HCT116 (cell line): ENCODE results near the gene SPACA1. TPM values are rescaled to one million over a fixed set of nuclear protein-coding genes. Genes with fewer than 3 reads are reported as not detected.

Source experiments
- ATAC-seq: fragments of 200-7000 bp; cut with Tn5 transposase; 2 replicates; pipeline ENCODE4 v1.9.1; 2020; ENCODE audit warnings: mild to moderate bottlenecking, moderate library complexity
- BruUV-seq: library from RNA; stranded (reverse); fragments of 400-500 nt; replicated peaks from 2 replicates; lab custom pipeline; 2021; lab: Mats Ljungman, UMichigan
- CTCF ChIA-PET: fragments of 300-600 bp; sonication (Branson Sonifier 250); formaldehyde crosslinking; loops from one replicate; lab custom pipeline; 2021; ENCODE audit warnings: antibody characterized with exemption; lab: Charles Lee
- POLR2A ChIA-PET: fragments of 300-600, 350-600 bp; sonication (Branson Sonifier 250); formaldehyde crosslinking; loops from one replicate; lab custom pipeline; 2021; ENCODE audit warnings: antibody characterized with exemption; lab: Charles Lee
- RAD21 ChIA-PET, 2 experiments: fragments of 300-600 bp; sonication (Branson Sonifier 250); formaldehyde crosslinking; loops; one replicate each; lab custom pipeline; 2023; ENCODE audit warnings: low total read pairs in 2 of 2; ENCODE audit not compliant: uncharacterized antibody in 2 of 2, unreplicated experiment in 2 of 2, low non-redundant PET in 1 of 2; lab: Charles Lee
- DNase-seq: peaks from one replicate; pipeline ENCODE4 v3.0.0-alpha.2; 2010; ENCODE audit warnings: low read depth, low spot score
- H2AFZ ChIP-seq: fragments of 200-600 bp; shearing (Covaris generic), sonication (generic); 2 replicates; pipeline ENCODE4 v1.6.1; 2017; ENCODE audit warnings: low read depth, mixed run types, mixed read lengths, antibody characterized with exemption, low read length; ENCODE audit not compliant: poor library complexity, severe bottlenecking
- H3K27ac ChIP-seq: 2 replicates; pipeline ENCODE4 v1.5.1; 2012; ENCODE audit warnings: low read depth, low read length
- H3K27me3 ChIP-seq: fragments of 200-600 bp; sonication (generic); 2 replicates; pipeline ENCODE4 v1.6.1; 2016; ENCODE audit warnings: mixed run types, low read length, mixed read lengths; ENCODE audit not compliant: insufficient read depth
- H3K36me3 ChIP-seq, 2 experiments: fragments of 200-500 bp in 1 of 2; fragments of 200-600 bp in 1 of 2; sonication (Bioruptor generic) in 1 of 2; sonication (generic) in 1 of 2; 2 replicates each; pipeline versions ENCODE4 v1.5.1 to v1.6.1; 2014 to 2016; ENCODE audit warnings: low read length in 2 of 2, inconsistent platforms in 1 of 2, mixed read lengths in 1 of 2, mixed run types in 1 of 2; ENCODE audit not compliant: insufficient read depth in 2 of 2, control insufficient read depth in 1 of 2
- H3K4me1 ChIP-seq, 2 experiments: fragments of 200-600 bp in 1 of 2; sonication (generic) in 1 of 2; 2 replicates each; pipeline versions ENCODE4 v1.5.1 to v1.6.1; 2012 to 2017; ENCODE audit warnings: low read length in 2 of 2, inconsistent platforms in 1 of 2, mild to moderate bottlenecking in 1 of 2, mixed read lengths in 1 of 2, mixed run types in 1 of 2, moderate library complexity in 1 of 2; ENCODE audit not compliant: insufficient read depth in 2 of 2, control insufficient read depth in 1 of 2
- H3K4me2 ChIP-seq: fragments of 200-600 bp; sonication (generic); 2 replicates; pipeline ENCODE4 v1.6.1; 2017; ENCODE audit warnings: mixed run types, low read length, mixed read lengths
- H3K4me3 ChIP-seq, 2 experiments: fragments of 200-600 bp in 1 of 2; sonication (generic) in 1 of 2; replicated peaks in 1 of 2; 2 replicates each; pipeline ENCODE4 v1.5.1; 2011 to 2016; ENCODE audit warnings: low read length in 2 of 2, control low read depth in 1 of 2, low read depth in 1 of 2, mild to moderate bottlenecking in 1 of 2, mixed read lengths in 1 of 2, mixed run types in 1 of 2
- H3K79me2 ChIP-seq: fragments of 200-600 bp; sonication (generic); 2 replicates; pipeline ENCODE4 v1.6.1; 2017; ENCODE audit warnings: mild to moderate bottlenecking, mixed run types, low read length, moderate library complexity, mixed read lengths; ENCODE audit not compliant: insufficient read depth
- H3K9ac ChIP-seq: fragments of 200-600 bp; sonication (generic); 2 replicates; pipeline ENCODE4 v1.6.1; 2016; ENCODE audit warnings: low read length, mixed read lengths
- H3K9me2 ChIP-seq: fragments of 200-600 bp; sonication (generic), shearing (Covaris generic); 2 replicates; pipeline ENCODE4 v1.6.1; 2017; ENCODE audit warnings: mixed run types, mild to moderate bottlenecking, moderate library complexity; ENCODE audit not compliant: insufficient read depth
- H3K9me3 ChIP-seq, 2 experiments: fragments of 200-500 bp in 1 of 2; fragments of 200-600 bp in 1 of 2; sonication (Bioruptor generic) in 1 of 2; sonication (generic) in 1 of 2; 2 replicates each; pipeline ENCODE4 v1.6.1; 2014 to 2017; ENCODE audit warnings: low read length in 2 of 2, mixed read lengths in 2 of 2, inconsistent platforms in 1 of 2, low read depth in 1 of 2, mild to moderate bottlenecking in 1 of 2, mixed run types in 1 of 2, moderate library complexity in 1 of 2; ENCODE audit not compliant: control insufficient read depth in 1 of 2, insufficient read depth in 1 of 2
- H4K20me1 ChIP-seq: fragments of 200-600 bp; sonication (generic), shearing (Covaris generic); 2 replicates; pipeline ENCODE4 v1.6.1; 2017; ENCODE audit warnings: mixed run types, mild to moderate bottlenecking, moderate library complexity; ENCODE audit not compliant: insufficient read depth
- CBX3 ChIP-seq: IDR thresholded peaks from 2 replicates; pipeline ENCODE4 v1.6.1; 2012; ENCODE audit warnings: low read depth
- CEBPB ChIP-seq: IDR thresholded peaks from 2 replicates; pipeline ENCODE4 v1.6.1; 2012; ENCODE audit warnings: low read depth
- EGR1 ChIP-seq: IDR thresholded peaks from 2 replicates; pipeline ENCODE4 v1.6.1; 2012; ENCODE audit warnings: low read depth
- ELF1 ChIP-seq: IDR thresholded peaks from 2 replicates; pipeline ENCODE4 v1.6.1; 2012; ENCODE audit warnings: low read depth, borderline replicate concordance
- EZH2 ChIP-seq: fragments of 200-600 bp; sonication (generic); IDR thresholded peaks from 2 replicates; pipeline ENCODE4 v1.6.1; 2017; ENCODE audit warnings: antibody characterized with exemption, mixed run types
- EZH2phosphoT487 ChIP-seq: fragments of 200-600 bp; IDR thresholded peaks from 2 replicates; pipeline ENCODE4 v1.6.1; 2018; ENCODE audit warnings: antibody characterized with exemption, borderline replicate concordance
- JUND ChIP-seq: IDR thresholded peaks from 2 replicates; pipeline ENCODE4 v1.6.1; 2012
- POLR2A ChIP-seq: IDR thresholded peaks from 2 replicates; pipeline ENCODE4 v1.7.0; 2011; ENCODE audit warnings: borderline replicate concordance; ENCODE audit not compliant: insufficient read depth, insufficient read length; ENCODE audit errors: extremely low read depth
- RAD21 ChIP-seq: IDR thresholded peaks from 2 replicates; pipeline ENCODE4 v1.6.1; 2012; ENCODE audit warnings: low read depth, mild to moderate bottlenecking
- SRF ChIP-seq: IDR thresholded peaks from 2 replicates; pipeline ENCODE4 v1.6.1; 2012; ENCODE audit warnings: low read depth
- TCF7L2 ChIP-seq: IDR thresholded peaks from 2 replicates; pipeline ENCODE4 v1.7.0; 2011; ENCODE audit warnings: borderline replicate concordance, inconsistent platforms; ENCODE audit not compliant: insufficient read depth, insufficient read length; ENCODE audit errors: extremely low read depth
- ZFX ChIP-seq: fragments of 450-650 bp; IDR thresholded peaks from 2 replicates; pipeline ENCODE4 v1.6.1; 2017
- ZNF274 ChIP-seq: fragments of 200-500 bp; sonication (Bioruptor generic); IDR thresholded peaks from 2 replicates; pipeline ENCODE4 v1.6.1; 2014; ENCODE audit warnings: mild to moderate bottlenecking, low read depth, low read length, inconsistent platforms
- intact Hi-C: fragments of 100-400 bp; cut with micrococcal nuclease; formaldehyde crosslinking; loops from 2 replicates; pipeline ENCODE4 v1.10.0; 2022
- total RNA-seq: library from RNA; stranded (reverse); gene quantifications from one replicate; pipeline ENCODE4 v1.2.1, GENCODE V29; 2021; ENCODE audit not compliant: unreplicated experiment
- TF ChIP-seq, protein P1 (sequence below), 3 experiments: fragments of 200-600 bp in 1 of 3; sonication (generic) in 1 of 3; IDR thresholded peaks in 2 of 3; conservative IDR thresholded peaks in 1 of 3; 2 replicates each; pipeline ENCODE4 v1.5.1; 2012 to 2017; ENCODE audit warnings: low read depth in 2 of 3, low read length in 2 of 3, antibody characterized with exemption in 1 of 3, borderline replicate concordance in 1 of 3, control low read depth in 1 of 3, mild to moderate bottlenecking in 1 of 3, mixed read lengths in 1 of 3, mixed run types in 1 of 3, moderate library complexity in 1 of 3; ENCODE audit not compliant: insufficient read depth in 1 of 3
- TF ChIP-seq, protein P2 (sequence below): IDR thresholded peaks from 2 replicates; pipeline ENCODE4 v1.6.1; 2012
- TF ChIP-seq, protein P3 (sequence below): IDR thresholded peaks from 2 replicates; pipeline ENCODE4 v1.6.1; 2012
- TF ChIP-seq, protein P4 (sequence below): IDR thresholded peaks from 2 replicates; pipeline ENCODE4 v1.6.1; 2012; ENCODE audit warnings: low read depth

Gene SPACA1
- total RNA-seq, 1 experiment from 2014 or later = not detected

DNA sequence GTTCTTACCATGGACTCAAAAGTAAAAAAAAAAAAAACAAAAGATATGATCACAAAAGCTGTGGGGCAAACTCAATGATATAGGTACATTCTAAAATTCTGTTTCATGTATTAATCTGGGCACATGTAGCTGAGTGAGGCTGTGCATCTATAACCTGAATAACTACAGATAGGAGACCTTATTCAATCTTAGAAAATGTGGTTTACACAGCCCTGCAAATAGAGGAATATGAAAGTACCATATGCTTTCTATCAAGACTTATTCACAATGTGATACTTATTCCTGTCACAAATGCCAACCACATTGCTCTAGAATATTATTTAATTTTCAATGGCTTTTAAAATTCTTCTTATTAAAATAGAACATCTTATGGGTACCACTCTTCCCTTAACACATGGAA is 3.1 kb upstream of the SPACA1 start:
- intact Hi-C loops = no loop called here
- DNase-seq = no peak
- Histone ChIP-seq H3K36me3 (no peaks in the 10 kb centered on the region), H3K4me2 (no peak overlapping the region), H4K20me1 (no peaks in the 10 kb centered on the region), H2AFZ (no peak overlapping the region), H3K27ac (no peak overlapping the region), H3K4me1 (no peaks in the 10 kb centered on the region), H3K9ac (no peak overlapping the region), H3K4me3 (no peak overlapping the region), H3K79me2 (no peaks in the 10 kb centered on the region), H3K9me3 (no peaks in the 10 kb centered on the region), H3K9me2 (no peaks in the 10 kb centered on the region), H3K27me3 (peaks cover 17% of the 10 kb centered on the region)
- RAD21 ChIA-PET = no interaction called here
- POLR2A ChIA-PET = no interaction called here
- no TSS peak for BruUV-seq
- TF ChIP-seq POLR2A (no peak), CBX3 (no peak)
- CTCF ChIA-PET = no interaction called here
- no peak for ATAC-seq

DNA sequence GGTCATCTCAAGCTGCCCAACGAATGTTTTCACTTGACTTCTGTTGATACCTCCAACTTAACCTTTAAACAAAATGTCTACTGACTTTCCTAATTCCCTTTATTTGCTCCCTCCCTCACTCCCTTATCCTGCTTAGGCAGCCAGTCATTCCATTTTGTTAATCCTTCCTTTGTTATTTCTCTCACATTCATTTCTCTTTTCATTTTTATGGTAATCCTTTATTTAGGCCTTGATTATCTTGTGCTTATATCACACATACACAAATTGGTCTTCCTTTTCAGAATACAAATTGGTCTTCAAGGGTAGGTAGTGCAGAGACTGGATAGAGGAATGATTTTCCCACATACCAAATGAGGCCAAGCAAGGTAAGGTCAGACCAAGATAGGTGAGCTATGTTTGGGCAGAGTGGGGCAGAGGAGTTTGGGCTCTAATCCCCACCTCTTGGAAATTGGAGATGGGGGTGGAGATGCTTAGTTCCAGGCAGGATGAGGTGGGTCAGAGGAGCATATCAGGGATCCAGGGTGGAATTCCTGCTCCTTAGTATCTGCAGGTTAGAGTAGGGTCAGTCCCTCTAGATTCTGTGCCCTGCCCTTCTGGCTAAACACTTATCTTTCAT is 2.0 kb upstream of the SPACA1 start:
- no peaks in the 10 kb centered on the region for H4K20me1 ChIP-seq
- H3K36me3 ChIP-seq = no peaks in the 10 kb centered on the region
- CTCF ChIA-PET = no interaction called here
- no peak overlapping the region for H3K4me2 ChIP-seq
- intact Hi-C loops = no loop called here
- H3K27me3 ChIP-seq = peaks cover 21% of the 10 kb centered on the region
- no peak overlapping the region for H2AFZ ChIP-seq
- no peaks in the 10 kb centered on the region for H3K79me2 ChIP-seq
- DNase-seq (no peak), ATAC-seq (no peak)
- no TSS peak for BruUV-seq
- no peaks in the 10 kb centered on the region for H3K9me3 ChIP-seq
- no peaks in the 10 kb centered on the region for H3K4me1 ChIP-seq
- no peaks in the 10 kb centered on the region for H3K9me2 ChIP-seq
- no peak overlapping the region for H3K27ac ChIP-seq
- H3K9ac ChIP-seq = no peak overlapping the region
- POLR2A ChIA-PET = no interaction called here
- no peak overlapping the region for H3K4me3 ChIP-seq
- RAD21 ChIA-PET = no interaction called here
- TF ChIP-seq, protein P1, sequence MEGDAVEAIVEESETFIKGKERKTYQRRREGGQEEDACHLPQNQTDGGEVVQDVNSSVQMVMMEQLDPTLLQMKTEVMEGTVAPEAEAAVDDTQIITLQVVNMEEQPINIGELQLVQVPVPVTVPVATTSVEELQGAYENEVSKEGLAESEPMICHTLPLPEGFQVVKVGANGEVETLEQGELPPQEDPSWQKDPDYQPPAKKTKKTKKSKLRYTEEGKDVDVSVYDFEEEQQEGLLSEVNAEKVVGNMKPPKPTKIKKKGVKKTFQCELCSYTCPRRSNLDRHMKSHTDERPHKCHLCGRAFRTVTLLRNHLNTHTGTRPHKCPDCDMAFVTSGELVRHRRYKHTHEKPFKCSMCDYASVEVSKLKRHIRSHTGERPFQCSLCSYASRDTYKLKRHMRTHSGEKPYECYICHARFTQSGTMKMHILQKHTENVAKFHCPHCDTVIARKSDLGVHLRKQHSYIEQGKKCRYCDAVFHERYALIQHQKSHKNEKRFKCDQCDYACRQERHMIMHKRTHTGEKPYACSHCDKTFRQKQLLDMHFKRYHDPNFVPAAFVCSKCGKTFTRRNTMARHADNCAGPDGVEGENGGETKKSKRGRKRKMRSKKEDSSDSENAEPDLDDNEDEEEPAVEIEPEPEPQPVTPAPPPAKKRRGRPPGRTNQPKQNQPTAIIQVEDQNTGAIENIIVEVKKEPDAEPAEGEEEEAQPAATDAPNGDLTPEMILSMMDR (IDR thresholded peaks at IDR 0.05 in 2 of 3, conservative IDR thresholded peaks at IDR 0.05 in 1 of 3; ENCODE audit: borderline replicate concordance in 1 of 3, insufficient read depth in 1 of 3, low read depth in 2 of 3, low read length in 2 of 3) = no peak
- TF ChIP-seq, protein P2, sequence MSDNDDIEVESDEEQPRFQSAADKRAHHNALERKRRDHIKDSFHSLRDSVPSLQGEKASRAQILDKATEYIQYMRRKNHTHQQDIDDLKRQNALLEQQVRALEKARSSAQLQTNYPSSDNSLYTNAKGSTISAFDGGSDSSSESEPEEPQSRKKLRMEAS = no peak
- TF ChIP-seq RAD21 (no peak), JUND (no peak), ZFX (no peak), EZH2 (no peak), EGR1 (no peak), SRF (no peak), EZH2phosphoT487 (no peak), CEBPB (no peak), ZNF274 (no peak), TCF7L2 (no peak), ELF1 (no peak)
- TF ChIP-seq, protein P3, sequence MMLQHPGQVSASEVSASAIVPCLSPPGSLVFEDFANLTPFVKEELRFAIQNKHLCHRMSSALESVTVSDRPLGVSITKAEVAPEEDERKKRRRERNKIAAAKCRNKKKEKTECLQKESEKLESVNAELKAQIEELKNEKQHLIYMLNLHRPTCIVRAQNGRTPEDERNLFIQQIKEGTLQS = no peak
- TF ChIP-seq, protein P4, sequence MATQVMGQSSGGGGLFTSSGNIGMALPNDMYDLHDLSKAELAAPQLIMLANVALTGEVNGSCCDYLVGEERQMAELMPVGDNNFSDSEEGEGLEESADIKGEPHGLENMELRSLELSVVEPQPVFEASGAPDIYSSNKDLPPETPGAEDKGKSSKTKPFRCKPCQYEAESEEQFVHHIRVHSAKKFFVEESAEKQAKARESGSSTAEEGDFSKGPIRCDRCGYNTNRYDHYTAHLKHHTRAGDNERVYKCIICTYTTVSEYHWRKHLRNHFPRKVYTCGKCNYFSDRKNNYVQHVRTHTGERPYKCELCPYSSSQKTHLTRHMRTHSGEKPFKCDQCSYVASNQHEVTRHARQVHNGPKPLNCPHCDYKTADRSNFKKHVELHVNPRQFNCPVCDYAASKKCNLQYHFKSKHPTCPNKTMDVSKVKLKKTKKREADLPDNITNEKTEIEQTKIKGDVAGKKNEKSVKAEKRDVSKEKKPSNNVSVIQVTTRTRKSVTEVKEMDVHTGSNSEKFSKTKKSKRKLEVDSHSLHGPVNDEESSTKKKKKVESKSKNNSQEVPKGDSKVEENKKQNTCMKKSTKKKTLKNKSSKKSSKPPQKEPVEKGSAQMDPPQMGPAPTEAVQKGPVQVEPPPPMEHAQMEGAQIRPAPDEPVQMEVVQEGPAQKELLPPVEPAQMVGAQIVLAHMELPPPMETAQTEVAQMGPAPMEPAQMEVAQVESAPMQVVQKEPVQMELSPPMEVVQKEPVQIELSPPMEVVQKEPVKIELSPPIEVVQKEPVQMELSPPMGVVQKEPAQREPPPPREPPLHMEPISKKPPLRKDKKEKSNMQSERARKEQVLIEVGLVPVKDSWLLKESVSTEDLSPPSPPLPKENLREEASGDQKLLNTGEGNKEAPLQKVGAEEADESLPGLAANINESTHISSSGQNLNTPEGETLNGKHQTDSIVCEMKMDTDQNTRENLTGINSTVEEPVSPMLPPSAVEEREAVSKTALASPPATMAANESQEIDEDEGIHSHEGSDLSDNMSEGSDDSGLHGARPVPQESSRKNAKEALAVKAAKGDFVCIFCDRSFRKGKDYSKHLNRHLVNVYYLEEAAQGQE = no peak
